ENCODE data around the gene ZNF503.
A peak's percentile ranks its signal among the peaks of the same experiment; 100 is the strongest.

The ZNF503 gene

GRCh38 chr10:75401569-75402485 lies at the start of gene ZNF503:
TSS of gene ZNF503 (minus strand) at chr10:75401764. CDS start at chr10:75401419, 345 bp downstream.
- DNase-seq: peak; percentile 67

GRCh38 chr10:75450644-75451640 lies 49.4 kb upstream of the ZNF503 start:
- DNase-seq: no peak

GRCh38 chr10:75450075-75450445 lies 48.5 kb upstream of the ZNF503 start:
- no peak for DNase-seq

GRCh38 chr10:75449382-75450074 lies 48.0 kb upstream of the ZNF503 start:
- DNase-seq: no peak

GRCh38 chr10:75448166-75448565 lies 46.6 kb upstream of the ZNF503 start:
- DNase-seq: no peak

- no peak for DNase-seq
Observed at GRCh38 chr10:75446508-75446907, 44.9 kb upstream of the ZNF503 start.

GRCh38 chr10:75444781-75445386 lies 43.3 kb upstream of the ZNF503 start:
- DNase-seq: no peak

GRCh38 chr10:75443362-75443761 lies 41.8 kb upstream of the ZNF503 start:
- DNase-seq: no peak

- DNase-seq: no peak
Observed at GRCh38 chr10:75441682-75442081, 40.1 kb upstream of the ZNF503 start.

GRCh38 chr10:75441196-75441595 lies 39.6 kb upstream of the ZNF503 start:
- DNase-seq: no peak

GRCh38 chr10:75440271-75440793 lies 38.8 kb upstream of the ZNF503 start:
- DNase-seq: no peak

- no peak for DNase-seq
Observed at GRCh38 chr10:75439811-75440210, 38.2 kb upstream of the ZNF503 start.

- DNase-seq: no peak
Observed at GRCh38 chr10:75438275-75438674, 36.7 kb upstream of the ZNF503 start.

GRCh38 chr10:75437693-75438092 lies 36.1 kb upstream of the ZNF503 start:
- DNase-seq: no peak

- no peak for DNase-seq
Observed at GRCh38 chr10:75436896-75437295, 35.3 kb upstream of the ZNF503 start.

- no peak for DNase-seq
Observed at GRCh38 chr10:75435291-75435690, 33.7 kb upstream of the ZNF503 start.

GRCh38 chr10:75434291-75434690 lies 32.7 kb upstream of the ZNF503 start:
- DNase-seq: no peak

- no peak for DNase-seq
Observed at GRCh38 chr10:75433216-75433615, 31.7 kb upstream of the ZNF503 start.

- no peak for DNase-seq
Observed at GRCh38 chr10:75432763-75433162, 31.2 kb upstream of the ZNF503 start.

GRCh38 chr10:75432176-75432575 lies 30.6 kb upstream of the ZNF503 start:
- no peak for DNase-seq

GRCh38 chr10:75431180-75432111 lies 29.9 kb upstream of the ZNF503 start, which contains the start of gene LRMDA:
TSS of gene LRMDA (plus strand) at chr10:75431624.
- DNase-seq: no peak

All from activated CD8-positive, alpha-beta memory T cell treated with anti-CD3 and anti-CD28 coated beads for 24 hours (primary cell).